K562 (cell line): ENCODE data around the gene NDFIP1. TPM values are rescaled to one million over a fixed set of nuclear protein-coding genes. Genes with fewer than 3 reads are reported as not detected.

Experiments used
- CBFA2T2 ChIP-seq: fragments of 450-650 bp; conservative IDR thresholded peaks from 2 replicates; pipeline ENCODE4 v1.6.1; 2017; ENCODE audit warnings: mild to moderate bottlenecking
- DNMT1 ChIP-seq: fragments of 450-650 bp; IDR thresholded peaks from 2 replicates; pipeline ENCODE4 v1.6.1; 2016; ENCODE audit warnings: antibody characterized with exemption, mild to moderate bottlenecking
- EWSR1 ChIP-seq: fragments of 450-650 bp; IDR thresholded peaks from 2 replicates; pipeline ENCODE4 v1.6.1; 2018; ENCODE audit warnings: borderline replicate concordance, mild to moderate bottlenecking, low read depth, moderate library complexity; ENCODE audit not compliant: partially characterized antibody
- HNRNPL ChIP-seq: fragments of 200-400 bp; formaldehyde crosslinking; IDR thresholded peaks from 2 replicates; pipeline ENCODE4 v1.6.1; 2017; ENCODE audit warnings: low read depth, mild to moderate bottlenecking, low read length
- NFATC3 ChIP-seq: fragments of 450-650 bp; IDR thresholded peaks from 2 replicates; pipeline ENCODE4 v1.6.1; 2017; ENCODE audit warnings: mild to moderate bottlenecking
- RBFOX2 ChIP-seq: fragments of 200-400 bp; formaldehyde crosslinking; IDR thresholded peaks from 2 replicates; pipeline ENCODE4 v1.6.1; 2017; ENCODE audit warnings: low read depth, mild to moderate bottlenecking, low read length, moderate library complexity
- STAT5A ChIP-seq: IDR thresholded peaks from 2 replicates; pipeline ENCODE4 v1.6.1; 2012; ENCODE audit warnings: low read length, inconsistent platforms, borderline replicate concordance
- TBL1XR1 ChIP-seq, 2 experiments: IDR thresholded peaks; 2 replicates each; pipeline ENCODE4 v1.6.1; 2012; ENCODE audit warnings: improper control_type of control experiment in 2 of 2, low read length in 2 of 2, mild to moderate bottlenecking in 1 of 2
- XRCC5 ChIP-seq: fragments of 200-400 bp; formaldehyde crosslinking; IDR thresholded peaks from 2 replicates; pipeline ENCODE4 v1.6.1; 2017; ENCODE audit warnings: low read depth, mild to moderate bottlenecking, low read length
- ZBTB1 ChIP-seq: sonication (generic); formaldehyde crosslinking; IDR thresholded peaks from 2 replicates; pipeline ENCODE4 v1.8.1; 2023; ENCODE audit warnings: missing genetic modification reagents, low read depth, mild to moderate bottlenecking, borderline replicate concordance
- ZNF24 ChIP-seq: fragments of 450-650 bp; IDR thresholded peaks from 2 replicates; pipeline ENCODE4 v1.6.1; 2016
- ZNF41 ChIP-seq: fragments of 250-450 bp; sonication (Bioruptor Pico); conservative IDR thresholded peaks from 2 replicates; pipeline ENCODE4 v1.4.0; 2020; ENCODE audit warnings: mild to moderate bottlenecking
- ZNF766 ChIP-seq: fragments of 200-800 bp; sonication (Bioruptor generic); conservative IDR thresholded peaks from 2 replicates; pipeline ENCODE4 v1.6.1; 2016; ENCODE audit warnings: missing genetic modification characterization, missing compliant biosample characterization
- polyA plus RNA-seq, 8 experiments: library from polyadenylated mRNA; depleted of rRNA in 4 of 8; stranded (reverse) in 5 of 8; unstranded in 3 of 8; fragments of >200 nt; fragmentation: Nextera tagmentation in 2 of 8; fragmentation: Illumina TruSeq in 1 of 8; extraction: Ambion mirVana in 2 of 8; extraction: Trizol in 1 of 8; gene quantifications; 2 replicates each; pipeline versions ENCODE4 v1.2.1 to v1.2.3, GENCODE V29; 2011 to 2014; ENCODE audit warnings: inconsistent platforms in 1 of 8, missing spikeins in 1 of 8
- total RNA-seq, 7 experiments: library from RNA; depleted of rRNA in 6 of 7; stranded (reverse); fragments of >200 nt in 6 of 7; fragmentation: Illumina TruSeq in 2 of 7; extraction: Trizol in 2 of 7; gene quantifications; 2 replicates each; pipeline versions ENCODE4 v1.2.1 to v1.2.3, GENCODE V29; 2011 to 2021; ENCODE audit warnings: low replicate concordance in 1 of 7
- TF ChIP-seq, protein P1 (sequence below), 2 experiments: fragments of 450-650 bp; IDR thresholded peaks; 2 replicates each; pipeline ENCODE4 v1.6.1; 2016; ENCODE audit warnings: mild to moderate bottlenecking in 2 of 2, borderline replicate concordance in 1 of 2, low read depth in 1 of 2, moderate library complexity in 1 of 2

Gene NDFIP1
- total and polyA plus RNA-seq, 9 of the 15 experiments (the other 6 are each of a cell fraction or from before 2014, with no cell fraction given): 5.3 to 37.5 (median 31.9) TPM

DNA sequence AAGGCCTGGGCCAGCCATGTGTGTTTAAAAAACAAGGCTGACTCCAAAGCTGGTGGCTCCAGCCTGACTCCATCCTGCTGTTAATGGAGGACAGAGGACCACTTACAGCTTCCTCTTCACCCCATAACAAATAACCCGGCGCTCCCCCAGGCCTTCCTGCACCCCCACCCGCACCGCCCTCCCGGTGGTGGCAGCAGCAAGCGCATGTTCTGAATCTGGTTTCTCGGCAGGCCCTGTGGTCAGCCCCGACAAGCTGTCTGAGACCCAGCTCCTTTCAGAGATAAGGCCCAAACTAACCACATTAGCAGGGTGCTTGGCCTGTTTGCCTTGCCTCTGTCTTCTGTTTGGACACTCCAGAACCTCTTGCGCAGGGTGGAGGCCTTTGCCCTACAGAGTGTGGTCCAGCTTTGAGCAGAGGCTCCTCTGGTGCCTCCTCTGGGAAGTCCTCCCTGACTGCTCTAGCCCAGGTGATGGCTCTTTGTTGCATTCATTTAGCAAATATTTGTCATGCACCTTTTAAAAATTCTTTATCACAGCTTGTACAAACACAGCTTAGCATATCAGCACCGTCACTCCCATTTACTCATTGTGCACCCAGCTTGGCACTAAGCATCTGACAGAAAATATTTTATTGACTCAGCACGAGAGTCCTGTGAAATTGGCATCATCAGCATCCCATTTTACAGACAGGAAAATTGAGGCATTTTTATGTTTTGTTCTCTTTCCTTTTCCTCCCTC is 78.4 kb downstream of the NDFIP1 start (continued):
- TF ChIP-seq, protein P1, sequence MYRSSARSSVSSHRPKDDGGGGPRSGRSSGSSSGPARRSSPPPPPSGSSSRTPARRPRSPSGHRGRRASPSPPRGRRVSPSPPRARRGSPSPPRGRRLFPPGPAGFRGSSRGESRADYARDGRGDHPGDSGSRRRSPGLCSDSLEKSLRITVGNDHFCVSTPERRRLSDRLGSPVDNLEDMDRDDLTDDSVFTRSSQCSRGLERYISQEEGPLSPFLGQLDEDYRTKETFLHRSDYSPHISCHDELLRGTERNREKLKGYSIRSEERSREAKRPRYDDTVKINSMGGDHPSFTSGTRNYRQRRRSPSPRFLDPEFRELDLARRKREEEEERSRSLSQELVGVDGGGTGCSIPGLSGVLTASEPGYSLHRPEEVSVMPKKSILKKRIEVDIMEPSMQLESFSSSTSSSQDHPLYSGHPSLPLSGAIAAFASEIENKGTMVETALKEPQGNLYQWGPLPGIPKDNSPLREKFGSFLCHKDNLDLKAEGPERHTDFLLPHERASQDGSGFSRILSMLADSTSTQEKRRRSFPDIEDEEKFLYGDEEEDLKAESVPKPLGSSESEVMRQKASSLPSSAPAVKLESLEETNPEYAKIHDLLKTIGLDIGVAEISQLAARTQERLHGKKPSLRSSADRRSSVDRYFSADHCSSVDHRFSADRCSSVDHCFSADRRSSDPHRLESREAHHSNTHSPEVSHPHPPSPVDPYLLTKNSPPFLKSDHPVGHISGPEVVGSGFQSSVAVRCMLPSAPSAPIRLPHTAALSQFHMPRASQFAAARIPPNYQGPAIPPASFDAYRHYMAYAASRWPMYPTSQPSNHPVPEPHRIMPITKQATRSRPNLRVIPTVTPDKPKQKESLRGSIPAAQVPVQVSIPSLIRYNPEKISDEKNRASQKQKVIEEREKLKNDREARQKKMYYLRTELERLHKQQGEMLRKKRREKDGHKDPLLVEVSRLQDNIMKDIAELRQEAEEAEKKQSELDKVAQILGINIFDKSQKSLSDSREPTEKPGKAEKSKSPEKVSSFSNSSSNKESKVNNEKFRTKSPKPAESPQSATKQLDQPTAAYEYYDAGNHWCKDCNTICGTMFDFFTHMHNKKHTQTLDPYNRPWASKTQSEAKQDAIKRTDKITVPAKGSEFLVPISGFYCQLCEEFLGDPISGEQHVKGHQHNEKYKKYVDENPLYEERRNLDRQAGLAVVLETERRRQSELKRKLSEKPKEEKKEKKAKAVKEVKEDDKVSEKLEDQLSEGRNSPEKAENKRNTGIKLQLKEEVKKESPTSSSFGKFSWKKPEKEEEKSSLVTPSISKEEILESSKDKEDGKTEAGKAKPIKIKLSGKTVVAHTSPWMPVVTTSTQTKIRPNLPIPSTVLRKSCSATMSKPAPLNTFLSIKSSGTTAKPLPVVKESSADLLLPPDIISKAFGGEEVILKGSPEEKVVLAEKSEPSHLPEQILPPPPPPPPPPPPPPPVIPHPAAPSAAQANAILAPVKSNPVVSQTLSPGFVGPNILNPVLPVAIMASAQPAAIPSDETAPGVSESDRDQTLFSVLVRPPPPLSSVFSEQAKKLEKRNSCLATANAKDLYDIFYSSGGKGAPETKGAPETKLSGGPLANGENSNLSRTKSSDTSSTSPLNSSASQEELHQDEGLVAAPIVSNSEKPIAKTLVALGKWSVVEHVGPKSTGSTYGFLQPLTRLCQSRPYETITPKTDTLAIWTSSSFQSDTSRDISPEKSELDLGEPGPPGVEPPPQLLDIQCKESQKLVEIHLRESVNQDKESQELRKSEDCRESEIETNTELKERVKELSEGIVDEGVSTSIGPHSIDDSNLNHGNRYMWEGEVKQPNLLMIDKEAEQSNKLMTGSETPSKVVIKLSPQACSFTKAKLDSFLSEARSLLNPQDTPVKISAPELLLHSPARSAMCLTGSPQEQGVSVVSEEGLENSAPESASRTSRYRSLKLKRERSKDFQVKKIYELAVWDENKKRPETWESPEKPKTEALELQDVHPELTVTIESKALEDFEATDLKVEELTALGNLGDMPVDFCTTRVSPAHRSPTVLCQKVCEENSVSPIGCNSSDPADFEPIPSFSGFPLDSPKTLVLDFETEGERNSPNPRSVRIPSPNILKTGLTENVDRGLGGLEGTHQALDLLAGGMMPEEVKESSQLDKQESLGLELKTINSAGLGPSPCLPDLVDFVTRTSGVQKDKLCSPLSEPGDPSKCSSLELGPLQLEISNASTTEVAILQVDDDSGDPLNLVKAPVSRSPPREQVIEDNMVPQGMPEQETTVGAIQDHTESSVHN (IDR thresholded peaks at IDR 0.05; ENCODE audit: borderline replicate concordance in 1 of 2, low read depth in 1 of 2): no peak
- TF ChIP-seq DNMT1 (no peak), HNRNPL (no peak), ZNF41 (CRISPR knock-in tag) (no peak), ZNF24 (no peak), ZNF766 (CRISPR knock-in tag) (peak; percentile 79; the same call in 1 of the 2 replicates), TBL1XR1 (IDR thresholded peaks at IDR 0.05; ENCODE audit: low read length in 2 of 2) (0 out of 4 replicates have a peak, but pooled peaks of 1 of the 2 experiments have one; percentile 16), ZBTB1 (CRISPR knock-in tag) (peak; percentile 68; the same call in 1 of the 2 replicates), NFATC3 (no peak), CBFA2T2 (peak; percentile 71), RBFOX2 (no peak), EWSR1 (no peak), STAT5A (peak; percentile 23; the same call in 1 of the 2 replicates), XRCC5 (no peak)
